IMR-90 (cell line): ENCODE data around the gene ZFAND2B.

Experiments
- BHLHE40 ChIP-seq: fragments of 150-350 bp; IDR thresholded peaks from 2 replicates; pipeline ENCODE4 v1.6.1; 2016; ENCODE audit warnings: mild to moderate bottlenecking, low read depth, low read length
- CEBPB ChIP-seq: IDR thresholded peaks from 2 replicates; pipeline ENCODE4 v1.6.1; 2012; ENCODE audit warnings: low read depth, low read length, improper control_type of control experiment
- ELK1 ChIP-seq: fragments of 150-350 bp; IDR thresholded peaks from 2 replicates; pipeline ENCODE4 v1.6.1; 2016; ENCODE audit warnings: low read depth, mild to moderate bottlenecking, low read length, moderate library complexity, borderline replicate concordance
- FOS ChIP-seq: fragments of 150-350 bp; IDR thresholded peaks from 2 replicates; pipeline ENCODE4 v1.6.1; 2016; ENCODE audit warnings: low read depth, low read length
- MAFK ChIP-seq: IDR thresholded peaks from 2 replicates; pipeline ENCODE4 v1.6.1; 2012; ENCODE audit warnings: low read depth, low read length, improper control_type of control experiment
- MAZ ChIP-seq: IDR thresholded peaks from 2 replicates; pipeline ENCODE4 v1.6.1; 2012; ENCODE audit warnings: low read depth, mild to moderate bottlenecking, low read length, improper control_type of control experiment, moderate library complexity, borderline replicate concordance
- MXI1 ChIP-seq: IDR thresholded peaks from 2 replicates; pipeline ENCODE4 v1.6.1; 2012; ENCODE audit warnings: low read depth, mild to moderate bottlenecking, low read length, moderate library complexity, borderline replicate concordance
- POLR2A ChIP-seq: IDR thresholded peaks from 2 replicates; pipeline ENCODE4 v1.6.1; 2012; ENCODE audit warnings: mild to moderate bottlenecking, low read depth, low read length
- RAD21 ChIP-seq: IDR thresholded peaks from 2 replicates; pipeline ENCODE4 v1.6.1; 2012; ENCODE audit warnings: low read length, improper control_type of control experiment
- RCOR1 ChIP-seq: IDR thresholded peaks from 2 replicates; pipeline ENCODE4 v1.6.1; 2012; ENCODE audit warnings: mild to moderate bottlenecking, low read length, improper control_type of control experiment; ENCODE audit not compliant: insufficient replicate concordance
- RFX5 ChIP-seq: IDR thresholded peaks from 2 replicates; pipeline ENCODE4 v1.8.0; 2012; ENCODE audit warnings: low read depth, mild to moderate bottlenecking, low read length, moderate library complexity
- SMC3 ChIP-seq: fragments of 150-350 bp; IDR thresholded peaks from 2 replicates; pipeline ENCODE4 v1.6.1; 2016; ENCODE audit warnings: low read depth, mild to moderate bottlenecking, antibody characterized with exemption, low read length, moderate library complexity
- USF2 ChIP-seq: fragments of 150-350 bp; IDR thresholded peaks from 2 replicates; pipeline ENCODE4 v1.6.1; 2017; ENCODE audit warnings: mild to moderate bottlenecking, antibody characterized with exemption, low read length, low read depth
- TF ChIP-seq, protein P1 (sequence below): conservative IDR thresholded peaks from 2 replicates; pipeline ENCODE4 v1.5.1; 2012; ENCODE audit warnings: mild to moderate bottlenecking, low read depth, low read length, improper control_type of control experiment

DNA sequence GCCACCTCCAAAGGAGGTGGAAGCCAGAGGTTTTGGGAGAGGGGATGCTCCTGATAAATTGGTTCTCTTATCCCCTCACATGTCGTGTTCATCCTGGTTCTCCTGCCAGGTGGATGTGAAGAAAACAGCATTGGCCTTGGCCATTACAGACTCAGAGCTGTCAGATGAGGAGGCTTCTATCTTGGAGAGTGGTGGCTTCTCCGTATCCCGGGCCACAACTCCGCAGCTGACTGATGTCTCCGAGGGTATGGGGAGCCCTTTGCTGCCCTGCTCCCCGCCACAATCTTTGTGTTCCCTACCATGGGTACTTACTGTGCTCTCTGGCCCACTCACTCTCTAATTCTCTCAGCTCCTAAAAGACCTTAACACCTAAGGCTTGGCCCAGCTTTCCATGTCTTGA lies 25.1 kb upstream of the ZFAND2B start:
- TF ChIP-seq, protein P1, sequence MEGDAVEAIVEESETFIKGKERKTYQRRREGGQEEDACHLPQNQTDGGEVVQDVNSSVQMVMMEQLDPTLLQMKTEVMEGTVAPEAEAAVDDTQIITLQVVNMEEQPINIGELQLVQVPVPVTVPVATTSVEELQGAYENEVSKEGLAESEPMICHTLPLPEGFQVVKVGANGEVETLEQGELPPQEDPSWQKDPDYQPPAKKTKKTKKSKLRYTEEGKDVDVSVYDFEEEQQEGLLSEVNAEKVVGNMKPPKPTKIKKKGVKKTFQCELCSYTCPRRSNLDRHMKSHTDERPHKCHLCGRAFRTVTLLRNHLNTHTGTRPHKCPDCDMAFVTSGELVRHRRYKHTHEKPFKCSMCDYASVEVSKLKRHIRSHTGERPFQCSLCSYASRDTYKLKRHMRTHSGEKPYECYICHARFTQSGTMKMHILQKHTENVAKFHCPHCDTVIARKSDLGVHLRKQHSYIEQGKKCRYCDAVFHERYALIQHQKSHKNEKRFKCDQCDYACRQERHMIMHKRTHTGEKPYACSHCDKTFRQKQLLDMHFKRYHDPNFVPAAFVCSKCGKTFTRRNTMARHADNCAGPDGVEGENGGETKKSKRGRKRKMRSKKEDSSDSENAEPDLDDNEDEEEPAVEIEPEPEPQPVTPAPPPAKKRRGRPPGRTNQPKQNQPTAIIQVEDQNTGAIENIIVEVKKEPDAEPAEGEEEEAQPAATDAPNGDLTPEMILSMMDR = no peak
- no peak for TF ChIP-seq POLR2A
- no peak for TF ChIP-seq MAFK
- TF ChIP-seq MAZ = no peak
- no peak for TF ChIP-seq ELK1
- no peak for TF ChIP-seq SMC3
- no peak for TF ChIP-seq CEBPB
- TF ChIP-seq RFX5 = no peak
- TF ChIP-seq BHLHE40 = no peak
- TF ChIP-seq USF2 = no peak
- TF ChIP-seq RCOR1 = no peak
- TF ChIP-seq MXI1 = no peak
- no peak for TF ChIP-seq RAD21
- TF ChIP-seq FOS = no peak
